HepG2 (cell line): ENCODE data around the gene TSGA10IP. TPM values are rescaled to one million over a fixed set of nuclear protein-coding genes. Genes with fewer than 3 reads are reported as not detected.
A peak's percentile ranks its signal among the peaks of the same experiment; 100 is the strongest.

Experiments used
- AHR ChIP-seq: IDR thresholded peaks from 2 replicates; pipeline ENCODE4 v1.6.1; 2018; ENCODE audit warnings: missing genetic modification reagents, missing compliant biosample characterization
- ATF4 ChIP-seq, 2 experiments: fragments of 450-650 bp in 1 of 2; sonication (generic) in 1 of 2; formaldehyde crosslinking; IDR thresholded peaks; 2 replicates each; pipeline versions ENCODE4 v1.5.0 to v1.8.0; 2020 to 2022; ENCODE audit warnings: mild to moderate bottlenecking in 1 of 2, missing genetic modification reagents in 1 of 2
- CTCF ChIP-seq: sonication (generic); formaldehyde crosslinking; IDR thresholded peaks from 2 replicates; pipeline ENCODE4 v1.5.0; 2020; ENCODE audit warnings: mild to moderate bottlenecking, missing genetic modification reagents, moderate library complexity
- ELF1 ChIP-seq: sonication (generic); formaldehyde crosslinking; IDR thresholded peaks from 2 replicates; pipeline ENCODE4 v1.4.0; 2020; ENCODE audit warnings: missing genetic modification reagents
- FOSL2 ChIP-seq: sonication (generic); formaldehyde crosslinking; IDR thresholded peaks from 2 replicates; pipeline ENCODE4 v1.4.0; 2020; ENCODE audit warnings: missing genetic modification reagents
- GRHL1 ChIP-seq: sonication (generic); formaldehyde crosslinking; conservative IDR thresholded peaks from 2 replicates; pipeline ENCODE4 v1.8.0; 2022; ENCODE audit warnings: missing genetic modification reagents
- KDM2A ChIP-seq: sonication (generic); formaldehyde crosslinking; IDR thresholded peaks from 2 replicates; pipeline ENCODE4 v1.4.0; 2020; ENCODE audit warnings: low read depth, missing genetic modification reagents, borderline replicate concordance
- MEIS2 ChIP-seq: sonication (generic); formaldehyde crosslinking; IDR thresholded peaks from 2 replicates; pipeline ENCODE4 v1.9.0; 2021; ENCODE audit warnings: mild to moderate bottlenecking, missing genetic modification reagents
- MTERF4 ChIP-seq: sonication (generic); formaldehyde crosslinking; IDR thresholded peaks from 2 replicates; pipeline ENCODE4 v1.8.0; 2023; ENCODE audit warnings: mild to moderate bottlenecking, missing genetic modification reagents
- NFKBIZ ChIP-seq: IDR thresholded peaks from 2 replicates; pipeline ENCODE4 v1.6.1; 2018; ENCODE audit warnings: missing genetic modification reagents, missing compliant biosample characterization
- SIN3A ChIP-seq: IDR thresholded peaks from 2 replicates; pipeline ENCODE4 v1.6.1; 2011; ENCODE audit warnings: low read depth, mild to moderate bottlenecking, control low read depth, low read length, borderline replicate concordance
- ZBTB10 ChIP-seq: sonication (generic); formaldehyde crosslinking; IDR thresholded peaks from 2 replicates; pipeline ENCODE4 v1.4.0; 2020; ENCODE audit warnings: missing genetic modification reagents, borderline replicate concordance
- ZBTB20 ChIP-seq: sonication (generic); formaldehyde crosslinking; IDR thresholded peaks from 2 replicates; pipeline ENCODE4 v1.8.1; 2023; ENCODE audit warnings: missing genetic modification reagents, low read depth, mild to moderate bottlenecking, borderline replicate concordance
- ZNF235 ChIP-seq: sonication (generic); formaldehyde crosslinking; IDR thresholded peaks from 2 replicates; pipeline ENCODE4 v1.8.1; 2023; ENCODE audit warnings: mild to moderate bottlenecking, missing genetic modification reagents, borderline replicate concordance
- ZNF709 ChIP-seq: sonication (generic); formaldehyde crosslinking; IDR thresholded peaks from 2 replicates; pipeline ENCODE4 v1.5.0; 2020; ENCODE audit warnings: mild to moderate bottlenecking, missing genetic modification reagents
- ZNF841 ChIP-seq: sonication (generic); formaldehyde crosslinking; IDR thresholded peaks from 2 replicates; pipeline ENCODE4 v1.8.1; 2023; ENCODE audit warnings: missing genetic modification reagents, borderline replicate concordance
- polyA plus RNA-seq, 8 experiments: library from polyadenylated mRNA; depleted of rRNA in 3 of 8; stranded (reverse) in 7 of 8; unstranded in 1 of 8; fragments of >200 nt; fragmentation: Illumina TruSeq in 4 of 8; extraction: Trizol in 4 of 8; gene quantifications; 2 replicates each; pipeline versions ENCODE4 v1.2.1 to v1.2.3, GENCODE V29; 2011 to 2016; ENCODE audit warnings: low read depth in 4 of 8, missing spikeins in 1 of 8, mixed read lengths in 1 of 8; ENCODE audit not compliant: insufficient read depth in 1 of 8
- total RNA-seq, 5 experiments: library from RNA; depleted of rRNA; stranded (reverse); fragments of >200 nt; fragmentation: Illumina TruSeq; extraction: Trizol; gene quantifications; 2 replicates each; pipeline ENCODE4 v1.2.3, GENCODE V29; 2016; ENCODE audit warnings: low read depth in 1 of 5

Gene TSGA10IP
- total and polyA plus RNA-seq, 2 of the 13 experiments (the other 11 are each of a cell fraction or from before 2014, with no cell fraction given): not detected

GRCh38 chr11:66001942-66002647, 56.8 kb downstream of the TSGA10IP start, which contains the start of the genes BANF1 and EIF1AD (continued):
- peak; percentile 46; the same call in 1 of the 2 replicates for TF ChIP-seq MTERF4
- TF ChIP-seq ZBTB10 (CRISPR knock-in tag): no peak
- peak; percentile 32; the same call in 1 of the 2 replicates for TF ChIP-seq MEIS2
- TF ChIP-seq KDM2A (CRISPR knock-in tag): peak; percentile 91
- peak; percentile 47; the same call in 1 of the 2 replicates for TF ChIP-seq ZNF841
- TF ChIP-seq NFKBIZ: no peak
- TF ChIP-seq CTCF: peak; percentile 44; the same call in 1 of the 2 replicates
- TF ChIP-seq ZBTB20 (CRISPR knock-in tag): peak; percentile 64; the same call in 1 of the 2 replicates
- TF ChIP-seq ATF4 (CRISPR knock-in tag; IDR thresholded peaks at IDR 0.05): peak in 1 of 2 experiments; percentile 37; a peak in 1 of 4 replicates
- TF ChIP-seq FOSL2 (CRISPR knock-in tag): peak; percentile 71
- no peak for TF ChIP-seq GRHL1 (CRISPR knock-in tag)
- peak; percentile 96 for TF ChIP-seq ELF1 (CRISPR knock-in tag)
- peak; percentile 91; the same call in 1 of the 2 replicates for TF ChIP-seq AHR (CRISPR knock-in tag)
- TF ChIP-seq SIN3A: peak; percentile 67
- no peak for TF ChIP-seq ZNF235
- TF ChIP-seq ZNF709 (CRISPR knock-in tag): peak; percentile 26; the same call in 1 of the 2 replicates
